Heart left ventricle (tissue), 16 donors: ENCODE results near the gene ZFHX2. TPM values are rescaled to one million over a fixed set of nuclear protein-coding genes. Genes with fewer than 3 reads are reported as not detected.
A peak's percentile ranks its signal among the peaks of the same experiment; 100 is the strongest.
"Not testable (repeated sequence)": the region's sequence is repeated elsewhere in the genome, so short reads cannot be mapped to it uniquely, and the experiment has no call there.

Experiments
- ATAC-seq, 4 donors: fragments of 200-7000 bp; cut with Tn5 transposase; one replicate each; pipeline ENCODE4 v1.9.1; 2020 to 2022; ENCODE audit warnings: moderate library complexity in 4 of 4, mild to moderate bottlenecking in 3 of 4, moderate number of reproducible peaks in 1 of 4
- DNase-seq, 5 donors: peaks; one replicate each; pipeline ENCODE4 v3.0.0-alpha.2; 2020
- H3K27ac ChIP-seq, 12 donors: fragments of 200-600 bp; sonication (generic) in 4 of 12; one replicate each; pipeline versions ENCODE4 v1.5.0 to v1.8.0; 2016 to 2022; ENCODE audit warnings: mild to moderate bottlenecking in 2 of 12
- H3K27me3 ChIP-seq, 9 donors: fragments of 200-600 bp; sonication (generic) in 2 of 9; one replicate each; pipeline versions ENCODE4 v1.5.1 to v1.8.0; 2016 to 2022; ENCODE audit warnings: mild to moderate bottlenecking in 3 of 9
- H3K36me3 ChIP-seq, 9 donors: fragments of 200-600 bp; sonication (generic) in 2 of 9; one replicate each; pipeline versions ENCODE4 v1.5.0 to v1.8.0; 2018 to 2022; ENCODE audit warnings: mild to moderate bottlenecking in 2 of 9
- H3K4me1 ChIP-seq, 12 donors: fragments of 200-600 bp; sonication (generic) in 4 of 12; one replicate each; pipeline versions ENCODE4 v1.5.0 to v1.8.0; 2016 to 2022; ENCODE audit warnings: mild to moderate bottlenecking in 3 of 12
- H3K4me3 ChIP-seq, 12 donors: fragments of 200-600 bp; sonication (generic) in 4 of 12; one replicate each; pipeline versions ENCODE4 v1.5.0 to v1.8.0; 2017 to 2022; ENCODE audit warnings: mild to moderate bottlenecking in 9 of 12, moderate library complexity in 4 of 12
- H3K9me3 ChIP-seq, 12 donors: fragments of 200-600 bp; sonication (generic) in 4 of 12; one replicate each; pipeline versions ENCODE4 v1.5.0 to v1.8.0; 2016 to 2022; ENCODE audit warnings: mild to moderate bottlenecking in 1 of 12
- POLR2A ChIP-seq, 2 donors: fragments of 450-650 bp; IDR thresholded peaks; one replicate each; pipeline ENCODE4 v1.6.1; 2017; ENCODE audit warnings: antibody characterized with exemption in 2 of 2, mild to moderate bottlenecking in 2 of 2, moderate library complexity in 2 of 2
- WGBS, 4 donors: extraction: QIAGEN DNeasy Blood & Tissue Kit in 2 of 4; methylation state at CpG; one replicate each; pipeline versions ENCODE4 v1.1.5 to v1.1.7; 2013 to 2018; 5-methylcytosine and 5-hydroxymethylcytosine counted together
- intact Hi-C, 10 donors: fragments of 100-400 bp; cut with DNase I; formaldehyde crosslinking; loops; one replicate each; pipeline versions ENCODE4 v1.11.1 to v1.14.2; 2022
- polyA plus RNA-seq, 2 donors: library from polyadenylated mRNA; stranded (reverse); fragments of 200-250 nt; gene quantifications; one replicate each; pipeline ENCODE4 v1.2.3, GENCODE V29; 2013
- total RNA-seq, 9 donors: library from RNA; depleted of rRNA in 2 of 9; stranded (reverse); fragments of >200 nt in 2 of 9; fragmentation: NEBNext Ultra II Directional in 3 of 9; extraction: Animal tissue kit (Norgen Biotek cat#: 25700) in 3 of 9; gene quantifications; one replicate each; pipeline versions ENCODE4 v1.1.0 to v1.2.4, GENCODE V29; 2016 to 2023
- TF ChIP-seq, protein P1 (sequence below), 12 donors: fragments of 200-600 bp; sonication (generic) in 4 of 12; IDR thresholded peaks; one replicate each; pipeline versions ENCODE4 v1.5.0 to v1.8.0; 2018 to 2022; ENCODE audit warnings: antibody characterized with exemption in 12 of 12, mild to moderate bottlenecking in 5 of 12
- donor health status: ischemic (EF 13 %, LVEDD 7.1; RV severe dilation, severe dysfunction).
- donor health status: healthy with polysubstance abuse.
- donor health status: DM: no; HTN: yes; CAD: no.
- donor health status: DM: no; HTN: no; CAD: no.
- donor health status: ischemic (EF 25% LVEDD 6.9; RV normal size, moderate dysfunction).
- donor health status: ischemic (EF 25% LVEDD 5.7; RV mildly dilated, moderate dysfunction).
- donor health status: healthy.
- donor health status: DM: yes; HTN: yes; CAD: no.
- donor health status: ischemic (EF 35%, LVEDD 5.7; RV mildly dilated, moderate dysfunction).
- donor health status: nonischemic (EF 11% LVEDD 7.7; RV severe dilation, severe dysfunction).
- donor health status: DM: yes; HTN: yes; CAD: no.
- donor health status: PGD.
- donor health status: ischemic (EF 29% LVEDD 5.4; RV normal size, mild dysfunction).
- donor health status: nonischemic (EF 23%, LVEDD 6.1; RV moderate dilation, normal function).

The ZFHX2 gene
- total and polyA plus RNA-seq, 11 donors = 0.24 to 2.3 (median 0.88) TPM

DNA sequence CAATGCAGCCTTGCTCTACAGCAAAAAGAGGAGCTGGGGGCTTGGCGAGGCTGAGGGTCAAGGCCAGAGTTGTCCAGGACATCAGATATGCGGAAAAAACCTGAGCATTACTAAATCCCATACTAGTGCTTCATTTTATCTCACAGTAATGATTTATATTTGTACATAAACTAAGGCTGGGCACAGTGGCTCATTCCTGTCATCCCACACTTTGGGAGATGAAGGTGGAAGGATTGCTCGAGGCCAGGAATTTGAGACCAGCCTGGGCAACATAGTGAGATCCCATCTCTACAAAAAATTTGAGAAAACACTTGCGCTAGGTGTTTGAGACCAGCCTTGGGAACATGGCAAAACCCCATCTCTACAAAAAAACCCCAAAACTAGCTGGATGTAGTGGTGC, 38.6 kb upstream of the ZFHX2 start:
- no peak for ATAC-seq
- no peak for TF ChIP-seq POLR2A (IDR thresholded peaks at IDR 0.05)
- TF ChIP-seq, protein P1, sequence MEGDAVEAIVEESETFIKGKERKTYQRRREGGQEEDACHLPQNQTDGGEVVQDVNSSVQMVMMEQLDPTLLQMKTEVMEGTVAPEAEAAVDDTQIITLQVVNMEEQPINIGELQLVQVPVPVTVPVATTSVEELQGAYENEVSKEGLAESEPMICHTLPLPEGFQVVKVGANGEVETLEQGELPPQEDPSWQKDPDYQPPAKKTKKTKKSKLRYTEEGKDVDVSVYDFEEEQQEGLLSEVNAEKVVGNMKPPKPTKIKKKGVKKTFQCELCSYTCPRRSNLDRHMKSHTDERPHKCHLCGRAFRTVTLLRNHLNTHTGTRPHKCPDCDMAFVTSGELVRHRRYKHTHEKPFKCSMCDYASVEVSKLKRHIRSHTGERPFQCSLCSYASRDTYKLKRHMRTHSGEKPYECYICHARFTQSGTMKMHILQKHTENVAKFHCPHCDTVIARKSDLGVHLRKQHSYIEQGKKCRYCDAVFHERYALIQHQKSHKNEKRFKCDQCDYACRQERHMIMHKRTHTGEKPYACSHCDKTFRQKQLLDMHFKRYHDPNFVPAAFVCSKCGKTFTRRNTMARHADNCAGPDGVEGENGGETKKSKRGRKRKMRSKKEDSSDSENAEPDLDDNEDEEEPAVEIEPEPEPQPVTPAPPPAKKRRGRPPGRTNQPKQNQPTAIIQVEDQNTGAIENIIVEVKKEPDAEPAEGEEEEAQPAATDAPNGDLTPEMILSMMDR (IDR thresholded peaks at IDR 0.05) = no peak
- intact Hi-C loops = no loop called here

DNA sequence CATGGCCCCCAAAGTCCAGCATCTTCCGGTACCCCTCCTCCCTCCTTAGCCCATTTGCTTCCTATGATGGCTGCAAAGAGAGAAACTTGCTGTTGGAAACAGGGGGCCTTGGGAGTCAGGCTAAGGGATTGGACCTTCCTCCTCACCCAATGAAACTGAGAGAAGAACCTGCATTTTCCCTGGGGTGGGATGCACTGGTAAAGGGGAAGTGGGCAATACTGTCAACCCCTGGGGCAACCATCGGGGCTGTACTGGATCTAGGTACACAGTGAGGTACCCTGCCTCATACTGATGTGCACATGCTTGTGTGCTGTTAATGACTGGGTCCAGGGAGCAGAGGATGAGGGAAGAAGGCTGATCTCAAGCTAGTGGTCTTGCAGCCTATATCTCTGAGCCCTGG, 38.0 kb upstream of the ZFHX2 start:
- no peak overlapping the region for H3K4me3 ChIP-seq
- no peaks in the 10 kb centered on the region for H3K36me3 ChIP-seq
- intact Hi-C loops = loop anchor here in 4 of 10 donors (1.0 to 5.0 kb wide), 5 partner anchors 323 to 343 kb away; no protein-coding TSS in a partner anchor
- no peak overlapping the region for H3K27ac ChIP-seq
- ATAC-seq (peak in 1 of 4 donors; percentile 44), DNase-seq (no peak)
- no peaks in the 10 kb centered on the region for H3K9me3 ChIP-seq
- WGBS, 4 donors = 87 to 97% (median 91%) methylated on average over 2 of the region's 2 CpGs
- H3K4me1 ChIP-seq = peaks cover 0 to 7% (median 2%) of the 10 kb centered on the region in 12 donors
- TF ChIP-seq, protein P1 (IDR thresholded peaks at IDR 0.05) = no peak
- TF ChIP-seq POLR2A (IDR thresholded peaks at IDR 0.05) = no peak
- H3K27me3 ChIP-seq = peaks cover 0 to 6% (median 0%) of the 10 kb centered on the region in 9 donors

More for the DNA sequence above, 38.6 kb upstream of the ZFHX2 start:
- H3K36me3 ChIP-seq = no peaks in the 10 kb centered on the region
- 90 to 93% (median 92%) methylated on average over 4 of the region's 4 CpGs for WGBS, 4 donors
- peaks cover 0 to 7% (median 2%) of the 10 kb centered on the region in 12 donors for H3K4me1 ChIP-seq
- H3K27ac ChIP-seq = no peak overlapping the region
- no peaks in the 10 kb centered on the region for H3K9me3 ChIP-seq
- no peak overlapping the region for H3K4me3 ChIP-seq
- DNase-seq = no peak
- peaks cover 0 to 6% (median 0%) of the 10 kb centered on the region in 9 donors for H3K27me3 ChIP-seq

DNA sequence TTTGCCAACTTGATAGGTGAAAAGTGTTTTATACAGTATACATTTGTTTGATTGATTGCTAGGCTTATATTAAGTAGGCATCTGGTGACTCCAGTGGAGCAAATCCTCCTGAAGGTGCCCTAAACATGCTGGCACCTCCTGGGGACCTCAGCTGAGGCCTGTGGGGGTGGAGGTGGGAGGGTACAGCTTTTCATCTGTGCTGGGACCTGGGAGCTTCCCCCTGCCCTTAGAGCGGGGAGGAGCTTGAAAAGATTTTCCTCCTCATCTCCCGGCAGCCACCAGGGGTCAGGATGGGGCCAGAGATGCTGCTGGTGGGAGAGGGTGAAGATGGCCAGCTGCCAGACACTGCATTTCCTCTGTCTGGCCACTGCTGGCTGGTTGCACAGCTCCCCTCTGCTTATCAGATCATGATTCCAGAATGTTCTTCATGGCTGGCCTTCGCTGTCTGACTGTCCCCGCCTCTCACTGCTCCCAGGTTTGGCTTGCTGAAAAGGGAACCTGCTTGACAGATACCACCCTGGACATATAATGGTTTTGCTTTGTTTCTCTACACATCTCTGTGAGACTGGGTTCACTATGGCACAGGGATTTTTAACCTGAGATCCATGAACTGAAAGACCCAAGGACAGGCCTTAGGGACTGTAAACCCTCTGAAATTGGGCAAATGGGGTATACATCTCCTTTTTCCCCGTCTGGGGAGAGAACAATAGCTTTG, 37.5 kb upstream of the ZFHX2 start:
- Histone ChIP-seq H3K27ac (no peak overlapping the region), H3K4me1 (peaks cover 0 to 7% (median 2%) of the 10 kb centered on the region in 12 donors), H3K27me3 (peaks cover 0 to 6% (median 0%) of the 10 kb centered on the region in 9 donors), H3K4me3 (no peak overlapping the region), H3K36me3 (no peaks in the 10 kb centered on the region), H3K9me3 (no peaks in the 10 kb centered on the region)
- whole genome bisulfite sequencing, 4 donors = 11 to 17% (median 14%) methylated on average over 5 of the region's 5 CpGs
- DNase-seq (peak; percentile 84 to 92 (median 87)), ATAC-seq (peak; percentile 82 to 96 (median 91))
- TF ChIP-seq, protein P1 (IDR thresholded peaks at IDR 0.05) = peak; percentile 58 to 76 (median 68)
- TF ChIP-seq POLR2A (IDR thresholded peaks at IDR 0.05) = no peak
- intact Hi-C loops = loop anchor here in 4 of 10 donors (1.0 to 5.0 kb wide), 5 partner anchors 323 to 343 kb away; no protein-coding TSS in a partner anchor

DNA sequence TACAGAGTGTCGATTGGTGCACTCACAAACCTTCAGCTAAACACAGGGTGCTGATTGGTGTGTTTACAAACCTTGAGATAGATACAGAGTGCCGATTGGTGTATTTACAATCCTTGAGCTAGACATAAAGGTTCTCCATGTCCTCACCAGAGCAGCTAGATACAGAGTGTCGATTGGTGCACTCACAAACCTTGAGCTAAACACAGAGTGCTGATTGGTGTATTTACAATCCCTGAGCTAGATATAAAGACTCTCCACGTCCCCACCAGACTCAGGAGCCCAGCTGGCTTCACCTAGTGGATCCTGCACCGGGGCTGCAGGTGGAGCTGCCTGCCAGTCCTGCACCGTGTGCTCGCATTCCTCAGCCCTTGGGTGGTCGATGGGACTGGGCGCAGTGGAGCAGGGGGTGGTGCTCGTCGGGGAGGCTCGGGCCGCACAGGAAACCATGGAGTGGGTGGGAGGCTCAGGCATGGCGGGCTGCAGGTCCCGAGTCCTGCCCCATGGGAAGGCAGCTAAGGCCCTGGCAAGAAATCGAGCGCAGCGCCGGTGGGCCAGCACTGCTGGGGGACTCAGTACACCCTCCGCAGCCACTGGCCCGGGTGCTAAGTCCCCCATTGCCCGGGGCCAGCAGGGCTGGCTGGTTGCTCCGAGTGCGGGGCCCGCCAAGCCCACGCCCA, 33.1 kb upstream of the ZFHX2 start:
- H3K9me3 ChIP-seq = not testable (repeated sequence)
- 91 to 96% (median 91%) methylated on average over 8 to 25 of the region's 26 CpGs for WGBS, 4 donors

DNA sequence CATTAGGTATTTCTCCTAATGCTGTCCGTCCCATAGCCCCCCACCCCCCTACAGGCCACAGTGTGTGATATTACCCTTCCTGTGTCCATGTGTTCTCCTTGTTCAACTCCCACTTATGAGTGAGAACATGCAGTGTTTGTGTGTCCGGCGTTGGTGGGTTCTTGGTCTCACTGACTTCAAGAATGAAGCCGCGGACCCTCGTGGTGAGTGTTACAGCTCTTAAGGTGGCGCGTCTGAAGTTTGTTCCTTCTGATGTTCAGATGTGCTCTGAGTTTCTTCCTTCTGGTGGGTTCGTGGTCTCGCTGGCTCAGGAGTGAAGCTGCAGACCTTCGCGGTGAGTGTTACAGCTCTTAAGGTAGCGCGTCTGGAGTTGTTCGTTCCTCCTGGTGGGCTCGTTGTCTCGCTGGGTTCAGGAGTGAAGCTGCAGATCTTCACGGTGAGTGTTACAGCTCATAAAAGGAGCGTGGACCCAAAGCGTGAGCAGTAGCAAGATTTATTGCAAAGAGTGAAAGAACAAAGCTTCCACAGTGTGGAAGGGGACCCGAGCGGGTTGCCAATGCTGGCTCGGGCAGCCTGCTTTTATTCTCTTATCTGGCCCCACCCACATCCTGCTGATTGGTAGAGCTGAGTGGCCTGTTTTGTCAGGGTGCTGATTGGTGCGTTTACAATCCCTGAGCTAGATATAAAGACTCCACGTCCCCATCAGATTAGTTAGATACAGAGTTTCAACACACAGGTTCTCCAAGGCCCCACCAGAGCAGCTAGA, 32.4 kb upstream of the ZFHX2 start:
- intact Hi-C loops = not testable (repeated sequence)
- 77 to 84% (median 80%) methylated on average over 24 to 25 of the region's 25 CpGs for whole genome bisulfite sequencing, 4 donors
- H3K27me3 ChIP-seq = peaks cover 2 to 26% (median 7%) of the 10 kb centered on the region in 9 donors

More for the DNA sequence above, 33.1 kb upstream of the ZFHX2 start:
- not testable (repeated sequence) for ATAC-seq, H3K4me1 ChIP-seq, DNase-seq, H3K27ac ChIP-seq, H3K4me3 ChIP-seq, H3K36me3 ChIP-seq
- H3K27me3 ChIP-seq = peaks cover 0 to 19% (median 4%) of the 10 kb centered on the region in 9 donors
- intact Hi-C loops = loop anchor here in 3 of 10 donors (5.0 kb wide), 3 partner anchors 328 to 348 kb away; no protein-coding TSS in a partner anchor

More for the DNA sequence above, 32.4 kb upstream of the ZFHX2 start:
- not testable (repeated sequence) for H3K27ac ChIP-seq, H3K4me1 ChIP-seq, ATAC-seq, H3K36me3 ChIP-seq, DNase-seq, H3K4me3 ChIP-seq, H3K9me3 ChIP-seq
